A549 (cell line): ENCODE measurements around the gene MALRD1. TPM values are rescaled to one million over a fixed set of nuclear protein-coding genes. Genes with fewer than 3 reads are reported as not detected.

Experiments used
- ATAC-seq, 2 experiments: fragments of 200-7000 bp in 1 of 2; fragments of >200 bp in 1 of 2; cut with Nextera tagmentation in 1 of 2; cut with Tn5 transposase in 1 of 2; 3 replicates each; pipeline versions ENCODE4 v1.8.0 to v1.9.1; 2018 to 2020; ENCODE audit warnings: mild to moderate bottlenecking in 1 of 2, moderate library complexity in 1 of 2
- CTCF ChIA-PET: fragments of 300-600 bp; sonication (Branson Sonifier 250); formaldehyde crosslinking; extraction: SDS; loops from one replicate; lab custom pipeline; 2021; ENCODE audit warnings: antibody characterized with exemption, inconsistent platforms; lab: Yijun Ruan, JAX
- POLR2A ChIA-PET: fragments of 350-600 bp; formaldehyde crosslinking; extraction: SDS; loops from one replicate; lab custom pipeline; 2021; ENCODE audit warnings: antibody characterized with exemption, inconsistent platforms; lab: Yijun Ruan, JAX
- DNase-seq, 2 experiments: peaks; one replicate each; pipeline versions ENCODE4 v3.0.0 to v3.0.0-alpha.2; 2011 to 2016; ENCODE audit warnings: low read depth in 1 of 2, low spot score in 1 of 2
- FAIRE-seq: peaks from 2 replicates; lab custom pipeline; 2011; peaks lifted over from hg19 to GRCh38; lab: Jason Lieb, UNC
- H3K27ac ChIP-seq, 2 experiments: fragments of >200 bp; sonication (Bioruptor Twin); formaldehyde crosslinking; 3 replicates each; pipeline ENCODE4 v1.5.1; 2016 to 2017
- H3K4me1 ChIP-seq: fragments of >200 bp; sonication (Bioruptor Twin); formaldehyde crosslinking; 3 replicates; pipeline ENCODE4 v1.6.1; 2016
- H3K4me2 ChIP-seq: fragments of >200 bp; sonication (Bioruptor Twin); formaldehyde crosslinking; 3 replicates; pipeline ENCODE4 v1.6.1; 2016
- H3K4me3 ChIP-seq: fragments of >200 bp; sonication (Bioruptor Twin); formaldehyde crosslinking; 3 replicates; pipeline ENCODE4 v1.5.1; 2016
- H3K9me3 ChIP-seq: fragments of >200 bp; sonication (Bioruptor Twin); formaldehyde crosslinking; 3 replicates; pipeline ENCODE4 v1.6.1; 2016
- ATOH8 ChIP-seq: fragments of 250-450 bp; sonication (Bioruptor Pico); IDR thresholded peaks from 2 replicates; pipeline ENCODE4 v1.5.0; 2020; ENCODE audit warnings: low read depth, mild to moderate bottlenecking, moderate library complexity
- BCL3 ChIP-seq: fragments of >200 bp; sonication (Bioruptor Twin); formaldehyde crosslinking; IDR thresholded peaks from 3 replicates; pipeline ENCODE4 v1.6.1; 2016
- BHLHE40 ChIP-seq: IDR thresholded peaks from 2 replicates; pipeline ENCODE4 v1.6.1; 2012; ENCODE audit warnings: low read depth, low read length, inconsistent platforms
- CHD2 ChIP-seq: fragments of 150-350 bp; IDR thresholded peaks from 2 replicates; pipeline ENCODE4 v1.6.1; 2014; ENCODE audit warnings: low read length; ENCODE audit not compliant: partially characterized antibody
- CTCF ChIP-seq: fragments of >200 bp; sonication (Bioruptor Twin); formaldehyde crosslinking; IDR thresholded peaks from 3 replicates; pipeline ENCODE4 v1.5.1; 2016
- E2F6 ChIP-seq: IDR thresholded peaks from 2 replicates; pipeline ENCODE4 v1.6.1; 2012; ENCODE audit warnings: low read depth, borderline replicate concordance
- FOXS1 ChIP-seq: fragments of 250-450 bp; sonication (Bioruptor Pico); IDR thresholded peaks from 2 replicates; pipeline ENCODE4 v1.5.0; 2020; ENCODE audit warnings: mild to moderate bottlenecking, moderate library complexity
- GATA3 ChIP-seq: IDR thresholded peaks from 2 replicates; pipeline ENCODE4 v1.6.1; 2012; ENCODE audit warnings: borderline replicate concordance
- HES2 ChIP-seq: fragments of >200 bp; sonication (Bioruptor Twin); formaldehyde crosslinking; IDR thresholded peaks from 2 replicates; pipeline ENCODE4 v1.6.1; 2016
- HOXA7 ChIP-seq: fragments of 250-450 bp; sonication (Bioruptor Pico); IDR thresholded peaks from 2 replicates; pipeline ENCODE4 v1.5.0; 2020; ENCODE audit warnings: mild to moderate bottlenecking, moderate library complexity
- JUN ChIP-seq, 2 experiments: fragments of >200 bp; sonication (Bioruptor Twin); formaldehyde crosslinking; IDR thresholded peaks; 2 replicates in 1 of 2; 3 replicates in 1 of 2; pipeline ENCODE4 v1.6.1; 2016 to 2017
- KDM1A ChIP-seq: fragments of 200-600 bp; sonication (generic); IDR thresholded peaks from 2 replicates; pipeline ENCODE4 v1.6.1; 2016; ENCODE audit warnings: low read depth, mild to moderate bottlenecking
- MYC ChIP-seq: IDR thresholded peaks from 2 replicates; pipeline ENCODE4 v1.6.1; 2012; ENCODE audit warnings: mild to moderate bottlenecking, inconsistent platforms, low read length, improper control_type of control experiment, borderline replicate concordance
- NFE2L2 ChIP-seq: fragments of 150-350 bp; conservative IDR thresholded peaks from 2 replicates; pipeline ENCODE4 v1.6.1; 2014; ENCODE audit warnings: low read length
- NR3C1 ChIP-seq: fragments of >200 bp; sonication (Bioruptor Twin); formaldehyde crosslinking; IDR thresholded peaks from 3 replicates; pipeline ENCODE4 v1.6.1; 2017
- PBX3 ChIP-seq: IDR thresholded peaks from 2 replicates; pipeline ENCODE4 v1.6.1; 2012
- PHF8 ChIP-seq: fragments of 200-600 bp; sonication (generic); IDR thresholded peaks from 2 replicates; pipeline ENCODE4 v1.6.1; 2016; ENCODE audit warnings: low read depth, mild to moderate bottlenecking, antibody characterized with exemption, moderate library complexity, borderline replicate concordance
- POLR2A ChIP-seq: IDR thresholded peaks from 2 replicates; pipeline ENCODE4 v1.6.1; 2012; ENCODE audit warnings: mild to moderate bottlenecking, low read length
- RCOR1 ChIP-seq: fragments of 150-350 bp; IDR thresholded peaks from 2 replicates; pipeline ENCODE4 v1.6.1; 2014; ENCODE audit warnings: antibody characterized with exemption, low read length, low read depth
- REST ChIP-seq: fragments of 200-600 bp; sonication (generic); IDR thresholded peaks from 2 replicates; pipeline ENCODE4 v1.6.1; 2016; ENCODE audit warnings: antibody characterized with exemption, mild to moderate bottlenecking, moderate library complexity
- RNF2 ChIP-seq: fragments of 200-600 bp; sonication (generic); IDR thresholded peaks from 2 replicates; pipeline ENCODE4 v1.6.1; 2016; ENCODE audit warnings: low read depth, mild to moderate bottlenecking, antibody characterized with exemption, moderate library complexity, borderline replicate concordance
- ZC3H11A ChIP-seq: fragments of 450-650 bp; IDR thresholded peaks from 2 replicates; pipeline ENCODE4 v1.6.1; 2014; ENCODE audit warnings: antibody characterized with exemption, mild to moderate bottlenecking
- ZFP36 ChIP-seq: fragments of 450-650 bp; IDR thresholded peaks from 2 replicates; pipeline ENCODE4 v1.6.1; 2014; ENCODE audit warnings: borderline replicate concordance; ENCODE audit not compliant: partially characterized antibody
- WGBS: methylation state at CpG from one replicate; pipeline ENCODE4 v1.1.6; 2017; ENCODE audit errors: missing lambda C conversion rate; 5-methylcytosine and 5-hydroxymethylcytosine counted together
- polyA plus RNA-seq, 4 experiments: library from polyadenylated mRNA; depleted of rRNA in 3 of 4; stranded (reverse); fragments of >200 nt; fragmentation: RNase III in 1 of 4; extraction: RNeasy Plus Mini Kit Qiagen cat#74134 plus additional on column Dnase treatment in 1 of 4; gene quantifications; 2 replicates in 3 of 4; 3 replicates in 1 of 4; pipeline ENCODE4 v1.2.3, GENCODE V29; 2011 to 2017

Gene MALRD1
- polyA plus RNA-seq, 2 of the 4 experiments (the other 2 are of a cell fraction), result not detected

- CTCF ChIA-PET, result no interaction called here
- no peak overlapping the region for H3K4me2 ChIP-seq
- H3K27ac ChIP-seq, result no peak overlapping the region
- 33% methylated on average over 2 of the region's 2 CpGs for WGBS
- no peak for ATAC-seq
- no peak for DNase-seq
- H3K4me1 ChIP-seq, result no peaks in the 10 kb centered on the region
- H3K9me3 ChIP-seq, result no peaks in the 10 kb centered on the region
- TF ChIP-seq RCOR1 (no peak), NR3C1 (no peak), REST (no peak), FOXS1 (no peak)
- H3K4me3 ChIP-seq, result no peak overlapping the region
- FAIRE-seq, result no peak
- POLR2A ChIA-PET, result no interaction called here
These were observed 724.4 kb downstream of the MALRD1 start for GRCh38 chr10:19772972-19773371.

- H3K4me1 ChIP-seq, result no peaks in the 10 kb centered on the region
- WGBS, result 10% methylated on average over 2 of the region's 2 CpGs
- TF ChIP-seq GATA3 (no peak), JUN (IDR thresholded peaks at IDR 0.05) (no peak), FOXS1 (no peak), CHD2 (no peak), MYC (no peak), E2F6 (no peak), PBX3 (no peak), ZFP36 (no peak), CTCF (no peak), HES2 (no peak), NFE2L2 (no peak), BCL3 (no peak), POLR2A (no peak), HOXA7 (no peak), ZC3H11A (no peak), ATOH8 (CRISPR knock-in tag) (no peak), RNF2 (no peak), KDM1A (no peak), PHF8 (no peak), BHLHE40 (no peak)
- no peak overlapping the region for H3K27ac ChIP-seq
- no peak for FAIRE-seq
- no peak overlapping the region for H3K4me3 ChIP-seq
- POLR2A ChIA-PET, result no interaction called here
- CTCF ChIA-PET, result no interaction called here
- no peak for DNase-seq
- ATAC-seq, result no peak
- no peaks in the 10 kb centered on the region for H3K9me3 ChIP-seq
- no peak overlapping the region for H3K4me2 ChIP-seq
These were observed 726.7 kb downstream of the MALRD1 start for GRCh38 chr10:19775296-19775695.
